GM12875 (cell line): Measurements from ENCODE around the gene TFDP1.
"Not testable (repeated sequence)": the region's sequence is repeated elsewhere in the genome, so short reads cannot be mapped to it uniquely, and the experiment has no call there.

Experiments used
- H3K4me3 ChIP-seq: one replicate; pipeline ENCODE4 v1.5.1; 2011; ENCODE audit warnings: low read depth, low read length, control low read depth
- CTCF ChIP-seq: IDR thresholded peaks from 2 replicates; pipeline ENCODE4 v1.5.1; 2011; ENCODE audit warnings: low read depth, mild to moderate bottlenecking, control low read depth, inconsistent platforms, low read length, moderate library complexity, borderline replicate concordance; ENCODE audit not compliant: insufficient read depth

The TFDP1 gene

GRCh38 chr13:113621498-113621897 is 36.9 kb downstream of the TFDP1 start:
- not testable (repeated sequence) for H3K4me3 ChIP-seq

GRCh38 chr13:113621986-113622550 is 37.5 kb downstream of the TFDP1 start:
- H3K4me3 ChIP-seq: not testable (repeated sequence)

More at GRCh38 chr13:113621498-113621897, 36.9 kb downstream of the TFDP1 start:
- peak; percentile 14; the same call in 1 of the 2 replicates for TF ChIP-seq CTCF

GRCh38 chr13:113622791-113623490 is 38.4 kb downstream of the TFDP1 start:
- no peak for TF ChIP-seq CTCF
- no peak overlapping the region for H3K4me3 ChIP-seq

GRCh38 chr13:113623491-113624234 is 39.1 kb downstream of the TFDP1 start:
- TF ChIP-seq CTCF: no peak
- no peak overlapping the region for H3K4me3 ChIP-seq

- TF ChIP-seq CTCF: no peak
- H3K4me3 ChIP-seq: no peak overlapping the region
Measured at GRCh38 chr13:113624235-113624587, 39.7 kb downstream of the TFDP1 start.

DNA sequence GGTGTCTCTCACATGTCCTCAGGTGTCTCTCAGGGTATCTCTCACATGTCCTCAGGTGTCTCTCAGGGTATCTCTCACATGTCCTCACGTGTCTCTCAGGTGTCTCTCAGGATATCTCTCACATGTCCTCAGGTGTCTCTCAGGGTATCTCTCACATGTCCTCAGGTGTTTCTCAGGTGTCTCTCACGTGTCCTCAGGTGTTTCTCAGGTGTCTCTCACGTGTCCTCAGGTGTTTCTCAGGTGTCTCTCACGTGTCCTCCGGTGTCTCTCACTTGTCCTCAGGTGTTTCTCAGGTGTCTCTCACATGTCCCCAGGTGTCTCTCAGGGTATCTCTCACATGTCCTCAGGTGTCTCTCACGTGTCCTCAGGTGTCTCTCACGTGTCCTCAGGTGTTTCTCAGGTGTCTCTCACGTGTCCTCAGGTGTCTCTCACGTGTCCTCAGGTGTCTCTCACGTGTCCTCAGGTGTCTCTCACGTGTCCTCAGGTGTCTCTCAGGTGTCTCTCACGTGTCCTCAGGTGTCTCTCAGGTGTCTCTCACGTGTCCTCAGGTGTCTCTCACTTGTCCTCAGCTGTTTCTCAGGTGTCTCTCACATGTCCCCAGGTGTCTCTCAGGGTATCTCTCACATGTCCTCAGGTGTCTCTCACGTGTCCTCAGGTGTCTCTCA is 40.2 kb downstream of the TFDP1 start:
- H3K4me3 ChIP-seq: not testable (repeated sequence)

- H3K4me3 ChIP-seq: no peak overlapping the region
- TF ChIP-seq CTCF: no peak
Measured at GRCh38 chr13:113625965-113626721, 41.6 kb downstream of the TFDP1 start.
